ENCODE measurements around the gene ING1.
"Not testable (repeated sequence)": the region's sequence is repeated elsewhere in the genome, so short reads cannot be mapped to it uniquely, and the experiment has no call there.

Gene ING1

DNA sequence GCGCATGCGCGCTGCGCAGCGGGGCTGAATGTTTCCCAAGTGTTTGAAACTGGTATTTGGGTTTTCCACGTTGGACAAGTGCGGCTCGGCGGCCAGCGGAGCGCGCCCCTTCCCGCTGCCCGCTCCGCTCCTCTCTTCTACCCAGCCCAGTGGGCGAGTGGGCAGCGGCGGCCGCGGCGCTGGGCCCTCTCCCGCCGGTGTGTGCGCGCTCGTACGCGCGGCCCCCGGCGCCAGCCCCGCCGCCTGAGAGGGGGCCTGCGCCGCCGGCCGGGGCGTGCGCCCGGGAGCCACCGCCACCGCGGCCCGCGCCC is at the start of gene ING1:
Gene ING1 (plus strand): TSS at position 59 of the 311 bp plus-strand sequence. CDS start 450 bp downstream, outside the sequence.
- DNase-seq (ENCODE audit: low read depth), result no peak

GRCh38 chr13:110664041-110664440 is 49.5 kb upstream of the ING1 start:
- DNase-seq (ENCODE audit: low read depth), result no peak

GRCh38 chr13:110664673-110665072 is 48.8 kb upstream of the ING1 start:
- no peak for DNase-seq (ENCODE audit: low read depth)

DNA sequence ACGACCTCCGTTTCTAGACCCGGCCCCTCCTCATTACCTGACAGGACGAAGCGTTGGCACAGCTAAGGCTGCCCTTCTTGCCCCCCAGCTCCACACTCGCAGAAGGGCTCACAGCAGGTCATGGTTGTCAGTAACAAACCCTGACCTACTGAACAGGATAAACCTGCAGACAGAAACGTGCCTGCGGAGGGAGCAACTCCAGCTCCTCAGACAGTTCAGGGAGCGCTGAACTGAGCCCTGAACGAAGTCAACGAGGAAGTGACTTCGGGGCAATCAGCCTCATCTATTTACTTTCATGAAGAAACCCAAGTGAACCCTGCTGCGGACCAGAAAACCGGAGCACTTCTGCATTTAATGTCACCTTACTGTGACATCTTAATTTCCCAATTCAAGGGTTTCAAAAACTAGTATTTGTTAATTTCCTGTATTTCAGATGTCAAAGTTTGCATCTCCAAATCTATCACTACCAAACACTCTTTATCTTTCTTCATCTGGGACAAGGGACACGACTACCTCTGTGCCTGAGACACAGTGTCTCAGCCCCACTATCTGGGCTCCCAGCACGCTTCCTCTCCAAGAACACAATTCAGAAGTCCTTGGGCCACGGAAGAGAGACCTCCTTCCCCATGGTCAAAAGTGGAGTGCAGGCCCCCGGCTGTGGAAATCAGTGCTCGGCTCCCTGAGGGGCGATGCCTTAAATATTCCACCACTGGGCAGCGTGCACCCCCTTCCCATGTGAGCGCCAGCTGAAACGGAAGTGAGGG is 47.8 kb upstream of the ING1 start:
- DNase-seq (ENCODE audit: low read depth), result no peak

DNA sequence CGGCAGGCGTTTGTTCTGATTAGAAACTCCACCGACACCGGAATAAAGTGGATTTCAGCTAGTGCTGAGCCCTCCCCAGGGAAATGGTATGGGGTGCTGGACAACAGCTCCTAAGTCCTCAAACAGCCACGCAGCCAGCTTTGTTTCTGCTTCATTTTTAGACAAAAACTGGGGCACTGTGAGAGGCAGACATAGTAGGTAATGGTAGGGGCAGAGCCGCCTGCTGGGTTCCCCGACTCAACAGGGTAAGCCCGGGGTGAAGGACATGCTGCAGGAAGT is 47.3 kb upstream of the ING1 start:
- DNase-seq (ENCODE audit: low read depth), result no peak

DNA sequence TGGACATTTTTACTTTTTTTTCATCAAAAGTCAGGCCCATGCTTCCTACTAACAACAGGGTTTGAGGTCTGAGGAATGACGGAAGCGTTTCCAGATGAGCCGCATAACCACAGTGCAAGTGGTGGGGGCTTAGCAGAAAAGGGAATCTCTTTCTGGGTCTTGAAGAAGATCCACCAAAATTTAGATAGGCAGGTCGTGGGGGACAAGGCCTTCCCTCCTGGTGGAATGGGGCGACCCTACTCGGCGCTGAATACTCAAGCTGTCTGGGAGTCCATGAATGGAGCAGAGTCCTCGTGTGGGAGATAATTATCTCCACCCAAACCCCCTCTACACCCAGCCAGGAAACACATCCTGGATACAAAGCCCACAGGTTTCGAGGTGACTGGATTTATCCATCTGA is 44.5 kb upstream of the ING1 start:
- no peak for DNase-seq (ENCODE audit: low read depth)

DNA sequence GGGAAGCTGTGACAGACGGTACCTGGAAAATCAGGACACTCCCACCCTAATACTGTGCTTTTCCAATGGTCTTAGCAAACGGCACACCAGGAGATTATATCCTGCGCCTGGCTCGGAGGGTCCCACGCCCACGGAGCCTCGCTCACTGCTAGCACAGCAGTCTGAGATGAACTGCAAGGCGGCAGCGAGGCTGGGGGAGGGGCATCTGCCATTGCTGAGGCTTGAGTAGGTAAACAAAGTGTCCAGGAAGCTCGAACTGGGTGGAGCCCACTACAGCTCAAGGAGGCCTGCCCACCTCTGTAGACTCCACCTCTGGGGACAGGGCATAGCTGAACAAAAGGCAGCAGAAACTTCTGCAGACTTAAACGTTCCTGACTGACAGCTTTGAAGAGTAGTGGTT is 43.7 kb upstream of the ING1 start:
- not testable (repeated sequence) for DNase-seq (ENCODE audit: low read depth)

- no peak for DNase-seq (ENCODE audit: low read depth)
Observed at GRCh38 chr13:110676595-110677587, 36.6 kb upstream of the ING1 start.

DNA sequence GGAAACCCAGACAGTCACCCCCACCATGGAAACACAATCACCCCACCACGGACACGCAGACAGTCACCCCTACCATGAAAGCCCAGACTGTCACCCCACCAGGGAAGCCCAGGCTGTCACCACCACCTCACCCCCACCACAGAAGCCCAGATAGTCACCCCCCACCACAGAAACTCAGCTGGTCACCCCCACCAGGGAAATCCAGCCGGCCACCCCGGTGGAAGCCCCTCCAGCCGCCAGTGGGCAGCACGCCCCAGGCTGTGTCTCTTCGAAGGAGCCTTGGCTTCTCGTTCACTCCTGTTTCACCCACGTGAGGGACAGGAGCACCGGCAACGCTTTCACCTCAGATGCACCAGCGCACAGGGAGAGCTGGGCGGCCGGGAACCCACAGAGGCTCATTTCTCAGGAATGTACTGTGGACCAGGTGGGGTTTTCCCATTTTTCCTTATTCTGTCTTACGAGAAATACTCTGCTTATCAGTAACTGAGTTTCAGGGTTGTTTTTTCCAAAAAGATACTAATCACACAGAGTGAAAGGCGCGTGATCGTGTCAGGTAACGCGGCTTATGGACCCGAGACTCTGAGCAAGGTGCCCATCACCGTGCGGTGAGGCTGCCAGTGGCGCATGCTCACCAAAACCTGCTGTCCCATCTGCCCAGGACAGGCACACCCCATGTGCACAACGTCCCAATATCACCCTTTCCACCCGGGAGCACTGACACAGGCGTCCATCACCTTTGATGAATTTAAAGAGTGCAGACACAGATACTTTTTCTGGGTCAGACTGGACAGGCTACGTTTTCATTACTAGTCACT is 35.6 kb upstream of the ING1 start:
- no peak for DNase-seq (ENCODE audit: low read depth)

DNA sequence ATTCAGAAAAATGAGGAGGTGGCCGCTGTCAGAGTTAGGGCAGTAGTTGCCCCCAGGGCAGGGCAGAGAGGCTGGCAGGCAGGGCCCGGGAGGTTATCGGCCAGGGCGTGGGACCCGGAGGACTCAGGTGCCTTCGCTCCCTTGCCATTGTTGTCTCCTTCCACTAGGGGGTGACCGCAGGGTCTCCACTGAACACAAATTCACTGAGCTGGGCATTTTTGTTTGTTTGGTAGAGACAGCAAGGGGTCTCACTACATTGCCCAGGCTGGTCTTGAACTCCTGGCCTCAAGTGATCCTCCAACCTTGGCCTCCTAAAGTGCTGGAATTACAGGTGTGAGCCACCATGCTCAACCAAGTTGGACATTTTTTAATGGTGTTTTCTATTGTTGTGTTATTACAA is 32.6 kb upstream of the ING1 start:
- DNase-seq (ENCODE audit: low read depth), result no peak

DNA sequence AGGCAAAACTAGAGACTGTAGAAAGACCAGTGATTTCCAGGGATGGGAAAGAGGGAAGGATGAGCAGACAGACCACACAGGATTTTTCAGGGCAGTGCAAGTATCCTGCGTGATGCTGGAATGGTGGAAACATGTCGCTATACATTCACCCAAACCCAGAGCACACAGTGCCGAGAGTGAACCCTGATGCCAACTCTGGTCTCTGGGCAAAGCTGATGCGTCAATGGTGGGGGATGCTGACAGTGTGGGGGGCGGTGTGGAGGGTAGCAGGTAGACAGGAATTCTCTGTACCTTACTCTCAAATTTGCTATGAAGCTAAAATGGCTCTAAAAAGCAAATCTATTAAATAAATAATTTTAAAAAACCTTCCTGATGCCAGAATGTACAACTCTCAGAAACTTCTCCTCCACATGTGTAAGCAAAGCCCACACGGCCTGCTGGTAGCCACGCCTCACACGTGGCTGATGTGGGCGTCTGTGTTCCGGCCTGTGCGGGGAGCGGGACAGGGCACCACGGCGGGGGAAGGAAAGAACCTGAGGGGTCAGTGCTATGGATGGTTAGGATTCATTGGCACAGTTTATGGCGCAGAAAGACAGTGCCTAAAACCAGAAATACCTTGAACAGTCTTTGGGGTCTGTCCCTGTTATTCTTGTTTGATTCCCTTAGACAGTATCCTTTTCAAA is 31.5 kb upstream of the ING1 start:
- DNase-seq (ENCODE audit: low read depth), result no peak

- no peak for DNase-seq (ENCODE audit: low read depth)
Observed at GRCh38 chr13:110682746-110683145, 30.8 kb upstream of the ING1 start.

- DNase-seq (ENCODE audit: low read depth), result no peak
Observed at GRCh38 chr13:110683203-110683883, 30.2 kb upstream of the ING1 start.

GRCh38 chr13:110683921-110684320 is 29.6 kb upstream of the ING1 start:
- no peak for DNase-seq (ENCODE audit: low read depth)

DNA sequence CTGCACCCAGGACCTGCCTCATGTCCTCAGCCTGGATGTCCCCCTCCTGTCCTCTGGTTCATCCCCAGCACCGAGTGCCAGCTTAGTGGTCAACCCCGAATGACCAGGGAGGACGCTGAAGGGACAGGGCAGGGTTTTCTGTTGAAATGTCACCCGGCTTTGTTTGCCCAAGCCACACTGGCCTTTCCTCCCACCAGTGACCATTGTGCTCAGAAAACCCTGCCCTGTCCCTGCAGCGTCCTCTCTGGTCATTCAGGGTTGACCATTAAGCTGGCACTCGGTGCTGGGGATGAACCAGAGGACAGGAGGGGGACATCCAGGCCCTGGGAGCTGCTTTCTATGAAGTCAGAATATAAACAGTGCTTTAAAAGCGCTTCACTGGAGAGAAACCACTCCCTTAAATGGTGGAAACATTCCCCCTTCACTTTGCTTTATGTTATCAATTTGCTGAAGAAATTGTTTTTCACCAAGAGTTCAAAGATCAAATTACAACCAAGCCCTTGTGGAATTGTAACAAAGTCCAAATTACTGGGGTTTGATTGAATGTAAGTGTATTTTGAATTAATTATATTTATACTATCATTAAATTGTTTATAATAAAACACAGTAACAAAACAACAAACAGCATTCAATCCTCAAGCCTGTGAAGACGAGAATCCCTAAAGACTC is 29.0 kb upstream of the ING1 start:
- DNase-seq (ENCODE audit: low read depth), result no peak

- DNase-seq (ENCODE audit: low read depth), result no peak
Observed at GRCh38 chr13:110685305-110686020, 28.0 kb upstream of the ING1 start.

DNA sequence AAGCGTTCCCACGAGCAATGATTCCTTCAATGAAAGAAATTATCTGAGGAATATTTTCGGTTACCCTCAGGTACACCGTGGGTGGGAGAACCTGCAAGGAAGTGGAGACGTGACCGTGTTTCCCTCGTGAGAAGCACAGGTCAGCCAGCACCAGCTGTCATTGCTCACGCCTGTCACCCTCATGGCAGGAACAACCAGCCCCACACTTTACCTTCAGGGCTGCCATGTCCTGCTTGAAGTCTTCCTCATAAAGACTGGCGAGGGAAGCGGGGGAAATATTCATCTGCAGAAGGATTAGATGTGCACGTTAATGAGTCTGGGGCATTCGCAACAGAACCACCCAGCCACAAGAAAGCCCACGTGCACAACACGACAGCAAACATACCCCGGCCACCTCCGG is 25.8 kb upstream of the ING1 start:
- DNase-seq (ENCODE audit: low read depth), result no peak

DNA sequence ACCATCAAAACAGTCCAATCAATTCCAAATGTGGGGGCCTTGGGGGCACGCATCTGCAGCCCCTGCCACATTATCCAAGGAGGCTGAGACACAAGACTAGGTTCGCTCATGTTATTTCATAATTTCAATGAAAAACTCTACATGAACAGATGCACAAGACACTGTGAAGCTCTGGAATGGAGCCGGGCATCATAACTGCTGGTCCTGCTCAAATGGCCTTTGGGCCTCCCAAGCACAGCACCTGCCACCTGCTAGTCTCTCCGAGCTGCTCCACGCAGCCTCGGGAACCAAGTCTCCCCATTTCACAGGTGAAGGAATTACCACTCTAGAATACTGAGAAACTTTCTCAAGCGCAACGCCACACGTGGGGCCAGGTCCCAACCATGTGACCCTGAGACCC is 24.5 kb upstream of the ING1 start:
- no peak for DNase-seq (ENCODE audit: low read depth)

- DNase-seq (ENCODE audit: low read depth), result no peak
Observed at GRCh38 chr13:110689711-110690110, 23.8 kb upstream of the ING1 start.

DNA sequence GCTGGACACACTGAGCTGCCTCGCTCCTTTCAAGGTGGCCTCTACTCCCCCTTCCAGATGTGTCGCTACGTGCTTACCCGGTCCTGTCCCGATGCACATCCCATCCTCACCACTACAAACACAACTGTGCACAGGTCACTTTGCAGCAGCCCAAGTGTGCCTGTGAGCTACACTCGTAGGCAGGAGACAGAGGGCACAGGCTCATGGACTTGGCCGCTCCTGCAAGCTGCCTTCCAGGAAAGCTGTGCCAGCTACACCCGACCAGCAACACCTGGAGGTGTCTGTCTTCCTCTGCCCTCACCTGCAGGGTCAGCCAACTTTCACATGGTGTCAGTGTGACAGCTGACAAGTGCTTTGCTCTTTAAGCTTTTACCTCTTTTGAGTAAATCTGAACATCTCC is 23.0 kb upstream of the ING1 start:
- no peak for DNase-seq (ENCODE audit: low read depth)

Measured in HS-5 (cell line).